Measurements from ENCODE around the gene SAFB2. TPM values are rescaled to one million over a fixed set of nuclear protein-coding genes. Genes with fewer than 3 reads are reported as not detected.

SAFB2 gene
- total RNA-seq, 4 donors from 2014 or later = 25.3 to 81.6 (median 41.6) TPM

DNA sequence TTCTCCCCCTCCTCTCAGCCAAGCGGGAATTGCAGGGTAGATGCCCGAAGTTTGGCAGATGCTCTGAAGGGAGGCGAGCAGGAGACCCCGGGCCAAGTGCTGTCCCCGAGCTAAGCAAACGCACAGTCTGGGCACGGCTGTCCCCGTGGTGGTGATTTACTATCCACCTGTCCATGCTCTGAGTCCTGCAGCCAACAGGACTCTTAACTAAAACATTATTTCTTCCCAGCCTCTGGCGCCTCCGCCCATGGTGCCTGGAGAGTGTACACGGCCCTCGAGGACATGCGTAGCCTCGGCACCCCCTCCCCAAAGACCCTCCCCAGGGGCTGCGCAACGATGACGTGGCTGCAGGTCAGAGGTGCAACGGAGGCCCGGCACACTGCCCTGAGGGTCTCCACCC, 62.4 kb downstream of the SAFB2 start:
- H3K4me3 ChIP-seq = no peak overlapping the region
- 35% methylated on average over 13 of the region's 19 CpGs; no CpG with 5 or more reads in 1 of the 2 donors for WGBS, 2 donors (ENCODE audit: low coverage in 1 of 2)
- TF ChIP-seq POLR2A (IDR thresholded peaks at IDR 0.05) = no peak
- TF ChIP-seq EP300 (IDR thresholded peaks at IDR 0.05) = no peak
- no peak for TF ChIP-seq POLR2AphosphoS5 (IDR thresholded peaks at IDR 0.05)
- TF ChIP-seq, protein P1, sequence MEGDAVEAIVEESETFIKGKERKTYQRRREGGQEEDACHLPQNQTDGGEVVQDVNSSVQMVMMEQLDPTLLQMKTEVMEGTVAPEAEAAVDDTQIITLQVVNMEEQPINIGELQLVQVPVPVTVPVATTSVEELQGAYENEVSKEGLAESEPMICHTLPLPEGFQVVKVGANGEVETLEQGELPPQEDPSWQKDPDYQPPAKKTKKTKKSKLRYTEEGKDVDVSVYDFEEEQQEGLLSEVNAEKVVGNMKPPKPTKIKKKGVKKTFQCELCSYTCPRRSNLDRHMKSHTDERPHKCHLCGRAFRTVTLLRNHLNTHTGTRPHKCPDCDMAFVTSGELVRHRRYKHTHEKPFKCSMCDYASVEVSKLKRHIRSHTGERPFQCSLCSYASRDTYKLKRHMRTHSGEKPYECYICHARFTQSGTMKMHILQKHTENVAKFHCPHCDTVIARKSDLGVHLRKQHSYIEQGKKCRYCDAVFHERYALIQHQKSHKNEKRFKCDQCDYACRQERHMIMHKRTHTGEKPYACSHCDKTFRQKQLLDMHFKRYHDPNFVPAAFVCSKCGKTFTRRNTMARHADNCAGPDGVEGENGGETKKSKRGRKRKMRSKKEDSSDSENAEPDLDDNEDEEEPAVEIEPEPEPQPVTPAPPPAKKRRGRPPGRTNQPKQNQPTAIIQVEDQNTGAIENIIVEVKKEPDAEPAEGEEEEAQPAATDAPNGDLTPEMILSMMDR (IDR thresholded peaks at IDR 0.05) = no peak
- H3K27me3 ChIP-seq = peaks cover 43% of the 10 kb centered on the region
- no peak overlapping the region for H3K27ac ChIP-seq
- no peaks in the 10 kb centered on the region for H3K36me3 ChIP-seq
- H3K9me3 ChIP-seq = peaks cover 0 to 17% (median 0%) of the 10 kb centered on the region in 3 donors
- H3K4me1 ChIP-seq = no peaks in the 10 kb centered on the region
- no peak for ATAC-seq

DNA sequence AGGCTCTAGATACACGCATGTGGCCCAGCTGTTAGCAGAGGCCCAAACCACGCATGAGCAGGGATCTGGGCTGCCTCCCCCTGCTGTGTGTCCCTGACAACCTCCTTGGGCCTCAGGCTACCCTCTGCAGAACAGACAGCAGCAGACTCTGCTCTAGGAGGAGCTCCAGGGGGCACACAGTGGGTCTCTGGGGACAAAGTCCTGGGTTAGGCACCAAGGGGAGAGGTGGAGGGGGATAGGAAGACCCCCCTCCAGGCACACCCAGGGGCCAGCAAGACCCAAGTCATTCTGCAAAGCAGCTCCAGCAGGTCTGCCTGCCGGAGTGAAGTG, 62.8 kb downstream of the SAFB2 start:
- TF ChIP-seq POLR2AphosphoS5 (IDR thresholded peaks at IDR 0.05) (no peak), EP300 (IDR thresholded peaks at IDR 0.05) (no peak), POLR2A (IDR thresholded peaks at IDR 0.05) (no peak)
- TF ChIP-seq, protein P1 (IDR thresholded peaks at IDR 0.05) = no peak
- Histone ChIP-seq H3K27ac (no peak overlapping the region), H3K36me3 (no peaks in the 10 kb centered on the region), H3K4me1 (no peaks in the 10 kb centered on the region), H3K27me3 (peaks cover 40% of the 10 kb centered on the region), H3K9me3 (peaks cover 0 to 17% (median 0%) of the 10 kb centered on the region in 3 donors), H3K4me3 (no peak overlapping the region)
- 67% methylated on average over 1 of the region's 3 CpGs; no CpG with 5 or more reads in 1 of the 2 donors for WGBS, 2 donors (ENCODE audit: low coverage in 1 of 2)
- ATAC-seq = no peak

DNA sequence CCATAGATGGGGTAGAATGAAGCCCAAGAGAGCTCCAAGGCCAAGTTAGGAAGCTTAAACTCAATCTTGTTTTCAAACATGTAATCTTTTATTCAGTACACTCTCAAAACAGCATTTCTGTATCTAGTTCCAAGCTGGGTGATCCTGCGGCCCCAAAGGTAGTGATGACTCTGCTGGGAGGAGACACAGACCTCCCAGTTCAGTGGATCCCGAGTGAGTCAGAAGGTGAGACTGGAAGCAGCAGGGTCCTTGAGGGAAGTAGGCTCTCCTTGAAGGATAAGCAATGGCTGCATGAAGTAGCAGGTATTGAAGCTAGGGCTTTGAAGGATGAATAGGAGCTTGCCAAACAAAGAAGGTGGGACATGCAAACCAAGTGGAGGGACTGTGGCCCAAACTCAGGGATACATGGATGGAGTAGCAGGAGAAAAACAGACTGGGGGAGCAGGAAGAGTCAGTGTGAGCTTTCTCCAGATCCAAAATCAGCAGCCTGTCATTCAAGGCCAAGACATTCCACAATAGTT, 64.4 kb downstream of the SAFB2 start:
- no peak for ATAC-seq
- TF ChIP-seq EP300 (IDR thresholded peaks at IDR 0.05) (no peak), POLR2AphosphoS5 (IDR thresholded peaks at IDR 0.05) (no peak), POLR2A (IDR thresholded peaks at IDR 0.05) (no peak)
- TF ChIP-seq, protein P1 (IDR thresholded peaks at IDR 0.05) = no peak
- 92 to 93% methylated on average over 2 of the region's 2 CpGs for WGBS, 2 donors (ENCODE audit: low coverage in 1 of 2)
- no peak overlapping the region for H3K4me3 ChIP-seq
- H3K27ac ChIP-seq = no peak overlapping the region
- H3K4me1 ChIP-seq = no peaks in the 10 kb centered on the region
- H3K27me3 ChIP-seq = peaks cover 33% of the 10 kb centered on the region
- no peaks in the 10 kb centered on the region for H3K36me3 ChIP-seq
- peaks cover 0 to 17% (median 0%) of the 10 kb centered on the region in 3 donors for H3K9me3 ChIP-seq

- no peak for ATAC-seq
- H3K9me3 ChIP-seq = peaks cover 0 to 17% (median 0%) of the 10 kb centered on the region in 3 donors
- 67 to 100% methylated on average over 1 of the region's 13 CpGs for WGBS, 2 donors (ENCODE audit: low coverage in 1 of 2)
- no peaks in the 10 kb centered on the region for H3K36me3 ChIP-seq
- H3K27ac ChIP-seq = no peak overlapping the region
- TF ChIP-seq POLR2A (IDR thresholded peaks at IDR 0.05) (no peak), POLR2AphosphoS5 (IDR thresholded peaks at IDR 0.05) (no peak), EP300 (IDR thresholded peaks at IDR 0.05) (no peak)
- TF ChIP-seq, protein P1 (IDR thresholded peaks at IDR 0.05) = no peak
- H3K4me1 ChIP-seq = no peaks in the 10 kb centered on the region
- H3K27me3 ChIP-seq = peaks cover 29% of the 10 kb centered on the region
- no peak overlapping the region for H3K4me3 ChIP-seq
Observed at GRCh38 chr19:5557691-5558090, 64.9 kb downstream of the SAFB2 start.

DNA sequence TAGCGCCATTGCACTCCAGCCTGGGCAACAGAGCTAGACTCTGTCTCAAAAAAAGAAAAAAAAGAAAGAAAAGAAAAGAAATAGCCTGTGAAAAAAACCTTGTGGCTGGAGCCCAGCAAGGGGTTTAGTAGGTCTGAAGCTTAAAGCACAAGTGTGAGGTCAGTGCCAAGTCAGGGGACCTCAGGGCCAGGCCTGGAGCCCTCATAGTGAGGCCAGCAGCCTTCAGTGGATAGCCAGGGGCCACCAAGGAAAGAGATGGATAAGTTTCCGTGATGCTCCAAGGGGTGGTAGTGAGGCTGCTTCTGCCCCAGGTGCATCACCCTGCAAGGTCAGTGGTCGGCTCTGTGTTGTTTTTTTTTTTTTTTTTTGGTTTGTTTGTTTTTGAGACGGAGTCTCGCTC, 67.7 kb downstream of the SAFB2 start:
- H3K4me1 ChIP-seq = no peaks in the 10 kb centered on the region
- no peaks in the 10 kb centered on the region for H3K36me3 ChIP-seq
- 55 to 87% methylated on average over 3 to 4 of the region's 5 CpGs for whole genome bisulfite sequencing, 2 donors (ENCODE audit: low coverage in 1 of 2)
- H3K9me3 ChIP-seq = no peaks in the 10 kb centered on the region
- peaks cover 11% of the 10 kb centered on the region for H3K27me3 ChIP-seq
- no peak overlapping the region for H3K4me3 ChIP-seq
- TF ChIP-seq POLR2A (IDR thresholded peaks at IDR 0.05) (no peak), EP300 (IDR thresholded peaks at IDR 0.05) (no peak), POLR2AphosphoS5 (IDR thresholded peaks at IDR 0.05) (no peak)
- TF ChIP-seq, protein P1 (IDR thresholded peaks at IDR 0.05) = no peak
- no peak for ATAC-seq
- H3K27ac ChIP-seq = no peak overlapping the region

Data from gastroesophageal sphincter (tissue), 4 donors.